BE2C (cell line): ENCODE measurements around the gene FRMD4B.

Source experiments
- DNase-seq: peaks from one replicate; pipeline ENCODE4 v3.0.0-alpha.2; 2020
- H3K27me3 ChIP-seq: fragments of 250-450 bp; sonication (Bioruptor Pico); 2 replicates; pipeline ENCODE4 v1.5.1; 2020; ENCODE audit warnings: mild to moderate bottlenecking
- H3K36me3 ChIP-seq: fragments of 250-450 bp; sonication (Bioruptor Pico); 2 replicates; pipeline ENCODE4 v1.5.1; 2020; ENCODE audit warnings: mild to moderate bottlenecking
- H3K4me1 ChIP-seq: fragments of 250-450 bp; sonication (Bioruptor Pico); 2 replicates; pipeline ENCODE4 v1.5.1; 2020
- H3K4me3 ChIP-seq: 2 replicates; pipeline ENCODE4 v1.5.1; 2011; ENCODE audit warnings: low read depth, low read length
- H3K9me3 ChIP-seq: fragments of 250-450 bp; sonication (Bioruptor Pico); 2 replicates; pipeline ENCODE4 v1.5.1; 2020
- CTCF ChIP-seq: IDR thresholded peaks from 2 replicates; pipeline ENCODE4 v1.5.1; 2012; ENCODE audit warnings: mild to moderate bottlenecking, low read depth, low read length

FRMD4B gene

DNA sequence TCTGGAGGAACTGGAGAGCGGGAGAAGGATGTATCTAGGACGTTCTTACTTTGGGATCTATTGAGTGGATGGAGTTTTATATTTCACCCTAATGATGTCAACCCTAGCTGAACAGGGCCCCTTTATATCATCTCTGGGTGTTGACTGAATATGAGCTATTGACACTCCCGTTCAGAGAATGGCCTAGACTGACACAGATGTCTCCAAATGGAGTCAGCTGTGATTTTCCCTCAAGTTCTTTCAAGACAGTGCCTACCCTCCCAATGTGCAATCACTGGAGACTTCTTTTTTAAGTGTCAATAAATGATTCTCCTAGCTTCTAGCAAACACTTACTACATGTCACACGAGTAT, 63.8 kb downstream of the FRMD4B start:
- Histone ChIP-seq H3K4me1 (no peaks in the 10 kb centered on the region), H3K36me3 (no peaks in the 10 kb centered on the region), H3K9me3 (no peaks in the 10 kb centered on the region), H3K27me3 (no peaks in the 10 kb centered on the region), H3K4me3 (no peak overlapping the region)
- DNase-seq, result no peak
- no peak for TF ChIP-seq CTCF

- Histone ChIP-seq H3K9me3 (no peaks in the 10 kb centered on the region), H3K27me3 (no peaks in the 10 kb centered on the region), H3K4me3 (no peak overlapping the region), H3K36me3 (no peaks in the 10 kb centered on the region), H3K4me1 (no peaks in the 10 kb centered on the region)
- DNase-seq, result no peak
- TF ChIP-seq CTCF, result no peak
Observed at GRCh38 chr3:69321301-69322157, 64.4 kb downstream of the FRMD4B start.

DNA sequence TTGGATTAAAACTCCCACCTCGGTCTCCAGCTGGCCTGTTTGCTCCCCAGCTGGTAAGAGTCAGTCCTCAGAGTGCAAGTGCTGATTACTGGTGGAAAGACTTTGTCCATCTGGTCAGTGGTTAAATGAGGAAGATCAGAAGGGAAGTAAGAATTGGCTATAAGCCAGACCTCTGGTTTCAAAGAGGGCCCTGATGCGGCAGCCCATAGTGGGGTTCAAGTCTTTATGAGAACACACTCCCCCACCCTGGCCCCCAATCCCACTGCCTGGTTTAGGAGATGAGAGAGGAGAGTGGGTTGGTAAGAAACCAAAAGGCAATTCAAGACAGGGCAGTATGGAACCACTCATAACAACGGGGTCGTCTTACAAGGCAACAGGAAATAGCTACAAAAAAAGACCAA, 65.0 kb downstream of the FRMD4B start:
- no peak for DNase-seq
- TF ChIP-seq CTCF, result no peak
- no peaks in the 10 kb centered on the region for H3K4me1 ChIP-seq
- no peaks in the 10 kb centered on the region for H3K27me3 ChIP-seq
- no peaks in the 10 kb centered on the region for H3K36me3 ChIP-seq
- no peaks in the 10 kb centered on the region for H3K9me3 ChIP-seq
- H3K4me3 ChIP-seq, result no peak overlapping the region

DNA sequence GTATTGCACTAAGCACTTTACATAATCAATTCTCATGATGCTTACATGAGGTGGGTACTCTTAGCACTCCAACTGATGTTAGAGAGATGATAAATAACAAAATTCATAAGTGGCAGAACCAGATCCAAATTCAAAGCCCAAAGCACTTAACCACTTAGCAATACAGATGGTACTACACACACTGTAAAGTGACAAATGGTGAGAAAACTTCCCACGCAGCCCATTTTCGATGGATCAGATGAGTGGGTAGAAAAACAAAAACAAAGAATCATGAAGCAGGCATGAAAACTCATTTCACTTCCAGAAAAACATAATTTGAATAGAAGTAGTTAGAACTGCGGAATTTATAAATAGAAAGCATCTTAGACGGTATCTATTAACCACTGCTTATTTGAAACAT, 66.2 kb downstream of the FRMD4B start:
- Histone ChIP-seq H3K27me3 (no peaks in the 10 kb centered on the region), H3K9me3 (no peaks in the 10 kb centered on the region), H3K4me1 (no peaks in the 10 kb centered on the region), H3K4me3 (no peak overlapping the region), H3K36me3 (no peaks in the 10 kb centered on the region)
- no peak for DNase-seq
- TF ChIP-seq CTCF, result no peak

DNA sequence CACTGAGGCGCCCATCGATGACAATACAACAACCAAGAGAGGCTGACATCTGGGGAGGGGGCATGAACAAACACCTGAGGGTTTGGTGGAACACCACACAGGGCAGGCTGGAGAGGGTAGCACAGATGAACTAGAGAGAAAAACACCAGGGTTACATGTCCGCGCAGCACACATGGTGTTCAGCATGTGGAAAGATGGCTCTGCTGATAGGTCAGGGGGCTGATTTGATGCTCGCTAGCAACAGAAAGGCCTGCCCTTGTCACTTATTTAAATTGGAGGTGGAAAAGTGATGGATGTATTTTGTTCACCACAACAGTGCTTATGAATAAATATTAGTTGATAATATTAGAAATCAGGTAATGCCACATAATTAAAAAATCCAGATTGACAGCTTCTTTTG, 67.5 kb downstream of the FRMD4B start:
- Histone ChIP-seq H3K9me3 (no peaks in the 10 kb centered on the region), H3K27me3 (no peaks in the 10 kb centered on the region), H3K36me3 (no peaks in the 10 kb centered on the region), H3K4me1 (no peaks in the 10 kb centered on the region), H3K4me3 (no peak overlapping the region)
- peak; percentile 43 for DNase-seq
- TF ChIP-seq CTCF, result no peak

DNA sequence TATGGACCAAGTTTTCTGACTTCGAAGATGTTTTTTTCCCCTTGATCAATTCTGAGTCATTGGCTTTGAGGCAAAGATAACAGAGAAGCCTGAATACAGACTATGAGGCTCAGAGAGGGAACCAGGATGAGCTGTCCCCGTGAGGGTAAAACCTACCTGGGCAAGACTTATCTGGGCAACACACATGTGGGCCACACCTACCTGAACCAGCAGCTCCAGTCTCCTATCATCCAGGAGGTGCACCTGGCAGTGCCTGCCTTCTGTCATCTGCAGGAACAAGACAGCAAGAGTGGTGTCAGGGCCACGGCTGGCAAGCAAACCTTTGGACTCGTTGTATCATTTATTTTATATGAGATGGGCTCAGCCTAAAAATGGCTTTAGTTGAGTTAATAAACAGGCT, 72.6 kb downstream of the FRMD4B start:
- Histone ChIP-seq H3K4me1 (no peaks in the 10 kb centered on the region), H3K36me3 (0 out of 2 replicates have a peak, but pooled peaks cover 4% of the 10 kb centered on the region), H3K27me3 (no peaks in the 10 kb centered on the region), H3K9me3 (no peaks in the 10 kb centered on the region), H3K4me3 (no peak overlapping the region)
- no peak for TF ChIP-seq CTCF
- DNase-seq, result no peak
